ENCODE measurements around the gene PUM1. TPM values are rescaled to one million over a fixed set of nuclear protein-coding genes. Genes with fewer than 3 reads are reported as not detected.

PUM1 gene
- total and polyA plus RNA-seq, 2 experiments from 2014 or later, result 68.6 to 97.4 TPM

GRCh38 chr1:30900486-30900885 is 165.0 kb downstream of the PUM1 start:
- DNase-seq (ENCODE audit: low spot score), result no peak
- H3K79me2 ChIP-seq, result peaks cover 38% of the 10 kb centered on the region
- no peaks in the 10 kb centered on the region for H3K36me3 ChIP-seq (replicated peaks; ENCODE audit: insufficient read depth, low read depth)
- H3K9me2 ChIP-seq (replicated peaks; ENCODE audit: insufficient read depth), result no peaks in the 10 kb centered on the region
- peaks cover 13% of the 10 kb centered on the region for H3K4me1 ChIP-seq (ENCODE audit: insufficient read depth)
- TF ChIP-seq EZH2phosphoT487 (IDR thresholded peaks at IDR 0.05; ENCODE audit: low read depth, severe bottlenecking, unreplicated experiment) (no peak), EZH2 (IDR thresholded peaks at IDR 0.05; ENCODE audit: borderline replicate concordance) (no peak), CTCF (IDR thresholded peaks at IDR 0.05; ENCODE audit: poor library complexity) (no peak)
- H3K9me3 ChIP-seq (ENCODE audit: low read depth), result no peaks in the 10 kb centered on the region
- H3K4me2 ChIP-seq, result no peak overlapping the region
- H3K27ac ChIP-seq, result no peak overlapping the region
- H2AFZ ChIP-seq, result no peak overlapping the region
- peaks cover 3% of the 10 kb centered on the region for H4K20me1 ChIP-seq (ENCODE audit: insufficient read depth, poor library complexity, severe bottlenecking)
- H3K4me3 ChIP-seq, result no peak overlapping the region
- 88% methylated on average over 6 of the region's 6 CpGs for WGBS (ENCODE audit: low lambda C conversion rate, missing lambda C conversion rate)
- no peaks in the 10 kb centered on the region for H3K27me3 ChIP-seq

- DNase-seq (ENCODE audit: low spot score), result no peak
- H4K20me1 ChIP-seq (ENCODE audit: insufficient read depth, poor library complexity, severe bottlenecking), result peaks cover 3% of the 10 kb centered on the region
- no peaks in the 10 kb centered on the region for H3K36me3 ChIP-seq (replicated peaks; ENCODE audit: insufficient read depth, low read depth)
- 83% methylated on average over 13 of the region's 13 CpGs for WGBS (ENCODE audit: low lambda C conversion rate, missing lambda C conversion rate)
- no peak overlapping the region for H3K4me2 ChIP-seq
- H3K9me3 ChIP-seq (ENCODE audit: low read depth), result no peaks in the 10 kb centered on the region
- H3K4me3 ChIP-seq, result no peak overlapping the region
- peaks cover 33% of the 10 kb centered on the region for H3K79me2 ChIP-seq
- no peak overlapping the region for H3K27ac ChIP-seq
- no peak overlapping the region for H2AFZ ChIP-seq
- H3K9me2 ChIP-seq (replicated peaks; ENCODE audit: insufficient read depth), result no peaks in the 10 kb centered on the region
- TF ChIP-seq EZH2 (IDR thresholded peaks at IDR 0.05; ENCODE audit: borderline replicate concordance), result no peak
- no peak for TF ChIP-seq CTCF (IDR thresholded peaks at IDR 0.05; ENCODE audit: poor library complexity)
- no peak for TF ChIP-seq EZH2phosphoT487 (IDR thresholded peaks at IDR 0.05; ENCODE audit: low read depth, severe bottlenecking, unreplicated experiment)
- H3K27me3 ChIP-seq, result no peaks in the 10 kb centered on the region
- H3K4me1 ChIP-seq (ENCODE audit: insufficient read depth), result peaks cover 17% of the 10 kb centered on the region
These were observed 165.7 kb downstream of the PUM1 start for GRCh38 chr1:30899577-30900389.

- H3K79me2 ChIP-seq, result peaks cover 30% of the 10 kb centered on the region
These were observed 167.3 kb downstream of the PUM1 start for GRCh38 chr1:30898031-30898815.

More at GRCh38 chr1:30898031-30898815, 167.3 kb downstream of the PUM1 start:
- Histone ChIP-seq H3K27ac (no peak overlapping the region), H3K27me3 (no peaks in the 10 kb centered on the region), H3K36me3 (replicated peaks; ENCODE audit: insufficient read depth, low read depth) (no peaks in the 10 kb centered on the region), H3K9me3 (ENCODE audit: low read depth) (no peaks in the 10 kb centered on the region), H3K9me2 (replicated peaks; ENCODE audit: insufficient read depth) (no peaks in the 10 kb centered on the region), H3K4me3 (no peak overlapping the region), H3K4me1 (ENCODE audit: insufficient read depth) (peaks cover 17% of the 10 kb centered on the region), H2AFZ (no peak overlapping the region), H3K4me2 (no peak overlapping the region), H4K20me1 (ENCODE audit: insufficient read depth, poor library complexity, severe bottlenecking) (peaks cover 3% of the 10 kb centered on the region)
- TF ChIP-seq CTCF (IDR thresholded peaks at IDR 0.05; ENCODE audit: poor library complexity) (no peak), EZH2 (IDR thresholded peaks at IDR 0.05; ENCODE audit: borderline replicate concordance) (no peak), EZH2phosphoT487 (IDR thresholded peaks at IDR 0.05; ENCODE audit: low read depth, severe bottlenecking, unreplicated experiment) (no peak)
- DNase-seq (ENCODE audit: low spot score), result no peak
- WGBS (ENCODE audit: low lambda C conversion rate, missing lambda C conversion rate), result 95% methylated on average over 10 of the region's 10 CpGs
